Anterior cingulate cortex (tissue), 58 donors: ENCODE data around the gene KDM4F.

Experiments
- DNase-seq, 58 donors: peaks; one replicate each; lab custom pipeline; 2025; lab: John Stamatoyannopoulos, UW

KDM4F gene

DNA sequence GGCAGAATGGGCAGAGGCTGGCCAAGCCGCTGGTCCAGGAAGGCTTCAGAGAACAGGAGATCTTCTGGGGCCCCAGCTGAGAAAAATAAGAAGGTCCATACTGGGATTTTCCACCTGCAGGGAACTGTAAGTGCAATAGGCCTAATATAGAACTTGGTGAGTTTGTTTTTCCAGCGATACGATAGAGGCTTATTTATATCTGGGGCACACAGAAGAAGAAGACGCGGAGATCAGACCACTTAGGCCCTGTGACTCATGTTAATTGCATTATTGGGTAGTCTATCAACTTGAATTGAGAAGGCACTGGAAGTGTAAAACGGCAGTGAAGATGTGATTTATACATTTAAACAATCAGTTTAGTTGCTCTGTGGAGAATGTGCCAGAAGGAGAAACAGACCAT lies 9.8 kb downstream of the KDM4F start:
- DNase-seq, result no peak

DNA sequence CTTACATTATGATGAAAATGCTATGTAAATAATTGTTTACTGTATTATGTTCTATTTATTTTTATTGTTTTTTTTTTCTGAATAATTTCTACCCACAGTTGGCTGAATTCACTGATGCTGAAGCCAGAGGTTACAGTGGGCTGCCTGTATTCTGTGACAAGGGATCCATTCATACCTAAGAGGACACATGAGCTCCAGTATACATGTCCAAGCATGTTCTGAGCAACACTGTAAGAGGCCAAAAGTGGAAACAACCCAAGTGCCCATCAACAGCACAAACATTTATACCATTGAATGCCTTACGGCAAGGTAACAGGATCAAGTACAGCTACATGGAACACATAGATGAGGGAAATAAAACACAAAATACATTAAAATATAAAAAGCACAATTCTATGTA lies 16.1 kb downstream of the KDM4F start:
- DNase-seq, result peak in 2 of 58 donors; percentile 18 to 21

DNA sequence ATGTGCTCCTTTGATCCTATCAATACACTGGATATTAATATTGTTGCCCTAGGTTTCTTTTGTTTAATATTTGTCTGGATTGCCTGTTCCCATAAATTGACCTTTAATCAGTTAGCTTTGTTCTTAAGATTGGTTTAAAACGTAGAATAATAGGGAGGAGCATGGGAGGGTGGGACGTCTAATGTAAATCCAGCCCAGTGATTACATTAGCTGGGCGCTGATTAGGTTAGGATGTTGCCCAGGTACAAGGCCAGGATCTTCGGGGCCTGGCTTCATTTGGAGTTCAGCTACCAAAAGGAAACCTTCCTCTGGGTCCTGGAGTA lies 17.5 kb downstream of the KDM4F start, which contains the start of gene SRSF8:
Gene SRSF8, plus strand, starts transcription at position 204 of the 323 bp plus-strand sequence. CDS start 308 bp downstream, outside the sequence.
- no peak for DNase-seq

- DNase-seq, result peak in 56 of 58 donors; percentile 49 to 87 (median 77)
Measured at GRCh38 chr11:95067039-95067840, 18.0 kb downstream of the KDM4F start.

GRCh38 chr11:95067841-95068219 lies 18.6 kb downstream of the KDM4F start:
- peak in 4 of 58 donors; percentile 13 to 76 (median 52) for DNase-seq

- peak in 50 of 58 donors; percentile 10 to 83 (median 55) for DNase-seq
Measured at GRCh38 chr11:95068549-95068948, 19.3 kb downstream of the KDM4F start.

DNA sequence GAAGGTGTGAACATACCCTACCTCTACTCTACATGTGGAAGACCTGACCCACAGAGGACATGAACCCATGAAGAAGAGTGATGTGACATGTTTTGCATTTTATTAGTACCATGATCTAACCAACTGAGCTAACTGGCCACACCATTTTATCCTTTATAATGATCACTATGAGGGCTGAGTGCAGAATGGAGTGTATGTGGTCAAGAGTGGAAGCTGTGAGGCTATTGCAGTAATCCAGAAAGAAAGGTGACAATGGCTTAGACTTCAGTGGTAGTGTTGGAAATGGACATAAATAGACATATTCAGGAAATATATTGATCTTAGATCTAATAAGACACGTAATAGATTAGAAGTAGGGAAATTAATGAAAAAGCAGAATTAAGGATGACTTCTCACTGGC lies 21.2 kb downstream of the KDM4F start:
- DNase-seq, result no peak

DNA sequence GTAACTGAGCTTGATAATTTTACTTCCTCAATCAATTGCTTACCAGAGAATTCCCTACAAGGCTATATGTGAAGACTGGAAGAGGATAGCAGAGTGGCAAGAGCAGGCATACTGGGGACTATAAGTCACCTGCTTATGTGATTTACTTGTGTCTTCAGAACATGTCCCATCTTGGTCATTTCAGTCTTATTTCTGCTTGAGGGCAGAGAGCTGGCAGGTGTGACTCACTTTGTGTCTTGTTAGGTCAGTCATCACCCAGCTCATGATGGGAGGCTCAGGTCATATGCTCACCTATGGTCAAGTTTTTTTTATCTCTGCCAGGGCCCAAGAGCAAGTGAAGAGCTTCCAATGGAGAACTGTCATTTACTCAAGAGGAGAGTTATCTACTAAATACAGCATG lies 23.7 kb downstream of the KDM4F start:
- no peak for DNase-seq

- peak in 14 of 58 donors; percentile 2 to 81 (median 22) for DNase-seq
Measured at GRCh38 chr11:95074792-95075563, 25.8 kb downstream of the KDM4F start.

DNA sequence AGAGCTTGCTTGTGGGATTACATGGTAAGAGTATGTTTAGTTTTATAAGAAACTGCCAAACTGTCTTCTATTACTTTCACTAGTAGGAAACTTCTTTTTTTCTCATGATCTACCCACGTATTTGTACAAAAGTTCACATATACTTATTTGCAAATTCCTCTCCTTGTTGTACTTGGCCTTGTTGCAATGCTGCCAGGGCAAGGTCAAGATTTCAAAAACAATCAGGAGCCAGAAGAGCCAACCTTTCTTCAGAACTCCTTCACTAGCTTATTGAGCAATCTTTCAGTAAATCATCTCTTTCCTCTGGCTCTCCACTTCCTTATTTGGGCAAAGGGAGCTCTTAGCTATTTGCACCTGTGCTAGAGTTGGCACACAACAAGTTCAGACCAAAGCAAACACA lies 27.2 kb downstream of the KDM4F start:
- no peak for DNase-seq

GRCh38 chr11:95076981-95077380 lies 27.8 kb downstream of the KDM4F start:
- no peak for DNase-seq

DNA sequence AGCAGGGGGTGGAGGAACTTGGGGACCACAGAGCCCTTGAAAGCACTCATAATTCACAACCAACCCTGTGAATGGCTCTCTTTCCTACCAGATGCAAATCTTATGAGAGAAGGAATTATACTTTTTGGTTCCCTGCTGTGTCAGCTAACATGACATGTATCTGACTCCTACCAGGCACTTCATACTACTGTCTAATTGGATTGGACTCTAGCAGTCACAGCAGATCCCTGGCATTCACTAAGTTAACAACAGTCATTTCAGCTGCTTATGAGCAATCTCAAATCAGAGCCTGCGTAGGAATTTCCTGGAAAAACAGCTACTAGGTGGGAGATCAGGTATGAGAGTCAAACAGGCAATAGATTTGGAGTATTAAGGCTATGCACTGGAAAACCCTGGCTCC lies 29.3 kb downstream of the KDM4F start:
- DNase-seq, result no peak

GRCh38 chr11:95081010-95081409 lies 31.8 kb downstream of the KDM4F start:
- DNase-seq, result peak in 2 of 58 donors; percentile 52 to 62

- peak in 49 of 58 donors; percentile 12 to 85 (median 61) for DNase-seq
Measured at GRCh38 chr11:95081412-95081811, 32.2 kb downstream of the KDM4F start.

DNA sequence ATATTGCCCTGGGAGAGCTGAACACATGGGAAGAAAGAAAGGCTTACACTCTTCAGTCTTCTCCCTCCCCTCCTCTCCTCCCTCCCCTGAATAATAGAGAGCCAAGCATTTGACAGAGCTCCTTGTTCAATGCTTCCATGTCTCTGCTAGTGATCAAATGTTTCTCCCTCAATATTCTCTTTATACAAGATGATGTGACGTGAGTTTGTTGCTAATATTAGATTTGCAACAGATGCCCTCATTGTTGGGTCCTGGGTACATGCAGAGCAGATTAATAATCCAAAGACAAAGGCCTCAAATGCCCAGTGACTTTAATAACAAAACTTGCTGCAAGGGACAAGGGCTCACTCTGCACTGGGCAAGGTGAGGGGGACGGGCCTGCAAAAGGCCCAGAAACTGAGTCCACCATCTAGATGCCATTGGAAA lies 33.4 kb downstream of the KDM4F start:
- DNase-seq, result peak in 27 of 58 donors; percentile 11 to 88 (median 53)

DNA sequence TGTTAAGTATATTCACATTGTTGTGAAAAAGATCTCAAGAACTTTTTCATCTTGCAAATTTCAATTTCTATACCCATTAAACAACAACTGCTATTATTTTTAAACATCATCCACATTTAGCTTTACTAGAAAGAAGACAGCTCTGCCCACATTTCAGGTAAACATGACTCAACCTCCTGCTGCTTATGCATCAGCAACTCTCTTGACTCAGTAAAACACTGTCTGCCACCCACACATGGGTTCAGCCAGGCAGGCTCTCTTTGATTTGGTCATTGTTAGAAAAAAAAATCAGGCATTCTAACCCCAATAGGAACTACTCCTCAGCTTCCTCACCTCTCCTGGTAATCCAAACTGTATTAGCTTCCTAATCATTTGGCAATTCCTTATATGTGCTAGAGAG lies 35.3 kb downstream of the KDM4F start:
- peak in 2 of 58 donors; percentile 5 to 11 for DNase-seq

GRCh38 chr11:95085117-95085816 lies 36.0 kb downstream of the KDM4F start:
- DNase-seq, result no peak

DNA sequence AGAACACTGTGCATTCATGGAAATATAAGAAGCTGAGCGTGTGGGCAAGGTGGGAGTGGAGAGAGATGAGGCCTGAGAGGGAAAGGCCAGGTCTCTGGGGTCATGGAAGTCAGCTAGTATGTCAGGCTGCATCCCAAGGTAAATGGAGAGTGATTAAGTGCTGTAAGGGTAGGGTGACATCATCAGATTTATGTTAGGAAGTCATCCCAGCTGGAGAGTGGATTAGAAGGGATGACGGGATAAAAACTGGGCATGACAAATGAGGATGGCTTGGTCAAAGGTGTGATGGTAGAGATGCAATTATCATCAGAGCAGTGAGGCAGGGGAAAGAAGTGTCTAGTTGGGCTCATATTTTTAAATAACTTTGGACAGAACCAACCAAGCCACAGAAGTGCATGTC lies 36.9 kb downstream of the KDM4F start:
- DNase-seq, result no peak

- no peak for DNase-seq
Measured at GRCh38 chr11:95086836-95087570, 37.8 kb downstream of the KDM4F start.

DNA sequence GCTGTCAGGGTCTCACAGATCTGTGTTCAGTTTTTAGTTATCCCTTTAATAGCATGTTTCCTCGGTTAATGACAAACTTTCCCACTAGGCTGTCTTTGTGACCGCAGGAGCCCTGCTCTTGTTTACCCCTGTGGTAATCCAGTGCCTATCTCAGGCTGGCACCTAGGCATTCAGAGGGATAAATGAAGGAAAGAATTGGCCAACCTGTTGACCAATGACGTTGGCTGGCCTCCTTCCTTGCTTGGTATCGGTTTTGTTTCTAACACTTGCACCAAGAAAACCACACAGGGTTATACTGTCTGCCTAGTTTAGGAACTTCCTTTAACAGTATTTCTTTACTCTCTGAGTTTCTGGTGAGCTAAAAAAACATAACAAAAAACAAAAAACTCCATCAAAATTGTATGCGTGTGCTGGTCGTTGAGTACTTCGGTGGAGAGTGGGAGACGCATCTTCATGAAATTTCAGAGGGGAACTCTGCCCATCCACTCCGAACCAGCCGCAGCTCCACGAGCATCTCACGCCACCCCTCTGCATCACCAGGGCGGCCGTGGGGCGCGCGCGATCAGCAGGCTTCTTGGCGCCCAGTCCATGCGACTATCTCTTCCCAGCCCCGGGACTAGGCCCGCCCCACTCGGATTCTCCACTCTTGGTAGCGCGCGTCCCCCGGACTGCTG lies 39.9 kb downstream of the KDM4F start:
- peak in 17 of 58 donors; percentile 25 to 92 (median 75) for DNase-seq
